IPS-15b (cell line): Measurements from ENCODE around the gene SLC5A1.

Source experiments
- H3K27me3 ChIP-seq: one replicate; pipeline ENCODE4 v1.6.1; 2013; ENCODE audit warnings: low read length; ENCODE audit not compliant: control insufficient read depth, insufficient read depth
- H3K36me3 ChIP-seq: one replicate; pipeline ENCODE4 v1.6.1; 2013; ENCODE audit warnings: low read length; ENCODE audit not compliant: control insufficient read depth, insufficient read depth
- H3K4me1 ChIP-seq: one replicate; pipeline ENCODE4 v1.6.1; 2013; ENCODE audit warnings: mild to moderate bottlenecking, low read length; ENCODE audit not compliant: control insufficient read depth, insufficient read depth
- H3K4me3 ChIP-seq: one replicate; pipeline ENCODE4 v1.5.1; 2013; ENCODE audit warnings: low read depth, low read length
- H3K9ac ChIP-seq: one replicate; pipeline ENCODE4 v1.6.1; 2013; ENCODE audit warnings: low read depth, mild to moderate bottlenecking, low read length
- H3K9me3 ChIP-seq: one replicate; pipeline ENCODE4 v1.6.1; 2013; ENCODE audit warnings: mild to moderate bottlenecking, low read length; ENCODE audit not compliant: control insufficient read depth, insufficient read depth

Gene SLC5A1

DNA sequence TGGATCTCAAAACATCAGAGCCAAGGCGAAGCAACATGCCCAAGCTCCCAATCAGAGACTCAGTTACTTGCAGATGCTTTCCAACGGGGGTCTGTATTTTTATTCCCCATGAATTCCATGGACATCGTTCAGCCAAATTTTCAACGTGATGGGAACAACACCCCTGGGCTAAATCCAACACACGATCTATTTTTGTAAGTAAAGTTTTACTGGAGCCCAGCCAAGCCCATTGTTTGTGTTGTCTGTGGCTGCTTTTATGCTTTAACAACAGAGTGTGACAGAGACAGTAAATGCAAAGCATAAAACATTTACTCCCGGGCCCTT is 33.7 kb downstream of the SLC5A1 start:
- no peak overlapping the region for H3K9ac ChIP-seq
- H3K36me3 ChIP-seq: no peaks in the 10 kb centered on the region

DNA sequence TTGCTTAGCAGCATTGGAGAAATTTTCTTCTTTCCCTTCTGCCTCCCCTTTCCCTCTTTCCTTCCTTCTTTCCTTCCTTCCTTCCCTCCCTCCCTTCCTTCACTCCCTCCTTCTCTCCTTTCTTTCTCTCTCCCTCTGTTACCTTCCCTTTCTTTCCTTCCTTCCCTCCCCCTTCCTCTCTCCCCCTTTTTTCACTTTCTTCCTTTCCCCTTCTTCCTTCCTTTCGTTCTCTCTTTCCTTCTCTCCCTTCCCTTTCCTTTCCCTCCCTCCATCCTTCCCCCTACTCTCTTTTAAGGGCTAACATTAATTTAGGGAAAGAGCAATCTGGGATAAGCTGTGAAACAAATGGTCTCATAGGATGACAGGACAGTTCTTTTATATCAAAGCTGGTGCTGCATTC is 34.1 kb downstream of the SLC5A1 start:
- H3K4me1 ChIP-seq: no peaks in the 10 kb centered on the region
- H3K27me3 ChIP-seq: no peaks in the 10 kb centered on the region
- H3K4me3 ChIP-seq: no peak overlapping the region
- H3K9ac ChIP-seq: no peak overlapping the region
- no peaks in the 10 kb centered on the region for H3K9me3 ChIP-seq
- no peaks in the 10 kb centered on the region for H3K36me3 ChIP-seq

More for the DNA sequence above, 33.7 kb downstream of the SLC5A1 start:
- Histone ChIP-seq H3K9me3 (no peaks in the 10 kb centered on the region), H3K27me3 (no peaks in the 10 kb centered on the region), H3K4me1 (no peaks in the 10 kb centered on the region), H3K4me3 (no peak overlapping the region)

GRCh38 chr22:32079130-32080089 is 36.3 kb downstream of the SLC5A1 start:
- Histone ChIP-seq H3K36me3 (no peaks in the 10 kb centered on the region), H3K4me1 (no peaks in the 10 kb centered on the region), H3K9me3 (no peaks in the 10 kb centered on the region), H3K27me3 (no peaks in the 10 kb centered on the region), H3K4me3 (no peak overlapping the region), H3K9ac (no peak overlapping the region)

GRCh38 chr22:32080904-32081303 is 37.8 kb downstream of the SLC5A1 start:
- Histone ChIP-seq H3K9ac (no peak overlapping the region), H3K4me3 (no peak overlapping the region), H3K4me1 (no peaks in the 10 kb centered on the region), H3K27me3 (no peaks in the 10 kb centered on the region), H3K36me3 (no peaks in the 10 kb centered on the region), H3K9me3 (no peaks in the 10 kb centered on the region)

DNA sequence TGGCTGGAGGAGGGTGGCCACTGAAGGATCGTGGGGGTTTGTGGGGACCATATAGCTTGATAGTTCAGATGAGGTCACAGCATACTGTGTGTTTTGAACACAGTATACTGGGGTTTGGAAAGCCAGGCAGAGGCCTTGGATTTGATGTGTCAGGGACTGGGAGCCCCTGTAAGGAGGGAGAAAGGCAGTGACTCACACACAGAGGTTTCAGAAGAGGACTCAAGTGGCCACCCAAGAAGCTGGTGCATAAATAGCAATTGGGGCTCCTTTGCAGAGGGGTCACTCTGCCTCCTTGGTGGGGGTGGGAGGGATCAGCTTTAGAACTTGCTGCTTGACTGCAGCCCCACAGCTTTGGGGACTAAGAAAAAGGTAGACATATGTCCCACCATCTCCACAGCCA is 39.3 kb downstream of the SLC5A1 start:
- Histone ChIP-seq H3K4me3 (no peak overlapping the region), H3K36me3 (no peaks in the 10 kb centered on the region), H3K9ac (no peak overlapping the region)

DNA sequence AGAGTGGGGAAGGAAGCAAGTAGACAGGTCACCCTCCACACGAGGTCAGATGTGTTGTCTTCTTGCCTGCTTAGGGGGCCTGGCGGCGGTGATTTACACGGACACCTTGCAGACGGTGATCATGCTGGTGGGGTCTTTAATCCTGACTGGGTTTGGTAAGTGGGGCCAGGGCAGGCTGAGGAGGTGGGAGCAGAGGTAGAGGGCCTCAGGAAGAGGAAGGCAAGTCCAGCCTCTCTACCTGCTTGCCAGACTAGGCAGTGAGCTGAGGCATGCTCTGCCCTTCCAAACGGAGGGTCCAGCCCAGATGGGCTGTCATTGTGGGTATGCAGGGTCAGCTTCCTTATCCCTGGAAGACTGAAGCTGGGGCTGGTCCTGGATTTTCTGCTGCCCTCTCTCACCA is 39.9 kb downstream of the SLC5A1 start:
- H3K36me3 ChIP-seq: no peaks in the 10 kb centered on the region
- H3K27me3 ChIP-seq: no peaks in the 10 kb centered on the region
- H3K4me3 ChIP-seq: no peak overlapping the region
- H3K9me3 ChIP-seq: no peaks in the 10 kb centered on the region
- H3K4me1 ChIP-seq: no peaks in the 10 kb centered on the region
- no peak overlapping the region for H3K9ac ChIP-seq

More for the DNA sequence above, 39.3 kb downstream of the SLC5A1 start:
- H3K9me3 ChIP-seq: no peaks in the 10 kb centered on the region
- H3K27me3 ChIP-seq: no peaks in the 10 kb centered on the region
- no peaks in the 10 kb centered on the region for H3K4me1 ChIP-seq

- Histone ChIP-seq H3K9ac (no peak overlapping the region), H3K9me3 (no peaks in the 10 kb centered on the region), H3K4me1 (no peaks in the 10 kb centered on the region), H3K36me3 (no peaks in the 10 kb centered on the region), H3K4me3 (no peak overlapping the region), H3K27me3 (no peaks in the 10 kb centered on the region)
These were observed 40.8 kb downstream of the SLC5A1 start for GRCh38 chr22:32083814-32084213.

DNA sequence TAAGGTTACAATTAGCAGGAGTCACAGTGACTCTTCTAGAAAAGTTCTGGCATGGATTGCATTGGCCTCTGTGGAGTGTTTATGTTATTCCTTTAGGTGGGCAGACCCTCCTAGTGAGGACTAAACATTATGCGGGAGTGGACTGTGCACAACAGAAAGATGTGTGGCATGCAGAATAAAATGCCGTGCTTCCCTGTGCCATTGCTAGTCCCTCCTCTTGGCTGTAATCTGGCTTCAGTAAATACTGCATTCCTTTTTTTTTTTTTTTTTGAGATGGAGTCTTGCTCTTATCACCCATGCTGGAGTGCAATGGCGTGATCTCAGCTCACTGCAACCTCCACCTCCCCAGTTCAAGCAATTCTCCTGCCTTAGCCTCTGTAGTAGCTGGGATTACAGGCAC is 45.0 kb downstream of the SLC5A1 start:
- Histone ChIP-seq H3K9me3 (no peaks in the 10 kb centered on the region), H3K4me3 (no peak overlapping the region), H3K27me3 (no peaks in the 10 kb centered on the region), H3K9ac (no peak overlapping the region), H3K4me1 (no peaks in the 10 kb centered on the region), H3K36me3 (no peaks in the 10 kb centered on the region)

GRCh38 chr22:32097018-32097417 is 54.0 kb downstream of the SLC5A1 start:
- peaks cover 7% of the 10 kb centered on the region for H3K27me3 ChIP-seq
- H3K4me1 ChIP-seq: no peaks in the 10 kb centered on the region
- no peak overlapping the region for H3K4me3 ChIP-seq
- H3K36me3 ChIP-seq: no peaks in the 10 kb centered on the region
- H3K9me3 ChIP-seq: no peaks in the 10 kb centered on the region
- no peak overlapping the region for H3K9ac ChIP-seq

GRCh38 chr22:32097881-32098499 is 54.9 kb downstream of the SLC5A1 start:
- Histone ChIP-seq H3K4me1 (no peaks in the 10 kb centered on the region), H3K36me3 (no peaks in the 10 kb centered on the region), H3K9ac (no peak overlapping the region), H3K4me3 (no peak overlapping the region), H3K9me3 (no peaks in the 10 kb centered on the region), H3K27me3 (peaks cover 8% of the 10 kb centered on the region)

- no peak overlapping the region for H3K4me3 ChIP-seq
- H3K4me1 ChIP-seq: no peaks in the 10 kb centered on the region
- peaks cover 8% of the 10 kb centered on the region for H3K27me3 ChIP-seq
- H3K9me3 ChIP-seq: no peaks in the 10 kb centered on the region
- no peaks in the 10 kb centered on the region for H3K36me3 ChIP-seq
- no peak overlapping the region for H3K9ac ChIP-seq
These were observed 57.6 kb downstream of the SLC5A1 start for GRCh38 chr22:32100711-32101110.
